GM12892 (cell line): ENCODE data around the gene CLEC6A.

Experiments
- POLR2A ChIP-seq: IDR thresholded peaks from 2 replicates; pipeline ENCODE4 v1.6.1; 2011; ENCODE audit warnings: low read depth, low read length, control low read depth
- POLR2AphosphoS5 ChIP-seq: IDR thresholded peaks from 2 replicates; pipeline ENCODE4 v1.6.1; 2011; ENCODE audit warnings: low read depth, low read length, control low read depth

DNA sequence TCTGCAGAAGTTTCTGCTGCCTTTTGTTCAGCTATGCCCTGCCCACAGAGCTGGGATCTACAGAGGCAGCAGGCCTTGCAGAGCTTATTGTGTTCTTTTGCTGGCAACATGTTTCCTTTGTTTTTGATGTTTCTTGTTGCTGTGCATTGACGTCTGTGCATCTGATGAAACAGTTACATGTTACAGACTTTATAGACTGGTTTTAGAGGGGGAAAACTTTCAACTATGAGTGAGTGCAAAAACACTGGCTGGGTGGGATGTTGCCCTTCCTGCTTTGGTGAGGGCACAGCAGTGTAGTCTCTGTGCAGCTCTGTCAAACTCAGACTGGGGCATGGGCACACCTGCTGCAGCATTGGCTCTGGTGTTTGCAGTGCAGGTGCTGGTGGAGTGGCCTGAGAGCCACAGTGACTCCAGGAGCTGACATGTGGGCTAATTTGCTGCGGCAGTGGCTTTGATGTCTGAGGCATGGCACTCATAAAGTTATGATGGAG lies 26.9 kb downstream of the CLEC6A start:
- TF ChIP-seq POLR2AphosphoS5: no peak
- TF ChIP-seq POLR2A: no peak
